Stimulated activated CD4-positive, alpha-beta T cell treated with anti-CD3 and anti-CD28 coated beads, Interleukin-12 subunit alpha, Interleukin-12 subunit beta, amount 100 ng/mL, for 24 hours (primary cell): ENCODE data around the gene SLC18A3.

Experiments used
- DNase-seq, 2 experiments: peaks; one replicate each; pipeline ENCODE4 v3.0.0-alpha.2; 2020; ENCODE audit warnings: low read depth in 2 of 2

SLC18A3 gene

GRCh38 chr10:49651039-49651835, 41.1 kb downstream of the SLC18A3 start:
- DNase-seq = no peak

- no peak for DNase-seq
Observed at GRCh38 chr10:49651917-49652316, 41.8 kb downstream of the SLC18A3 start.

DNA sequence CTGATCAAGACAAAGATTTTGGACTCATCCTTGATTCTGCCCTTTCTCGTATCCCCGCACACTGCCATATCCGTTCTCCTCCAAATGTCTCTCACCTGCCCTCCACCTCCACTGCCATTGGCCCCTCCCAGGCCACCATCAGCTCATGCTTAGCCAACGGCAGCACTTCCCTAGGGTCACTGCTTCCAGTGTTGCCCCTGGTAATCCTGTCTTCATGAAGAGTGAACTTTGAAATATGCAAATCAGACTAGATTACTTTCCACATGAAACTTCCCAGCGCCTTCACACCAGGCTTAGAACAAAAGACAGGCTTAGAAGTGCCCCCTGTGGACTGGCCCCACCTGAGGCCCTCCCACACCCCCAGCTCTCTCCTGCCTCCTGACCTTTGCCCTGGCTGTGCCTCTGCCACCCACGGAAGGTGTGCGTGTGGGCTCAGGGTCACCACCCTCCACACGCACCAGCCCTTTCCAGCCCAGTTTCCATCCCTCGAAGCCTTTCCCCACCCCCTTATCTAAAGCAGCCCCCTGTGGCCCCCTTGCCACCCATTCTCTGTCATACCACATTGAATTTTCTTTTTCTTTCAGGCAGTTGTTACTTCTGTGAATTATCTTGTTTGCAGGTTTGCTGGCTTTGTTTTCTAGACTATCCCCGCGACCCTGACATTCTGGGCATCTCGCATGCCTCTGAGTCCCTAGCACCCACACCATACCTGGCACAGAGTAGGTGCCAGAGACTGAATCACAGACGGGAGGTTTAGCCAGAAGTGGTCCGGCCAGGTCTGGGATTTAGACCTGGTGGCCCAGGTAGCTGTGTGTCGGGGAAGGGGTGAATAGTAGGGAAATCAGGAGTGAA, 42.5 kb downstream of the SLC18A3 start:
- DNase-seq = no peak

DNA sequence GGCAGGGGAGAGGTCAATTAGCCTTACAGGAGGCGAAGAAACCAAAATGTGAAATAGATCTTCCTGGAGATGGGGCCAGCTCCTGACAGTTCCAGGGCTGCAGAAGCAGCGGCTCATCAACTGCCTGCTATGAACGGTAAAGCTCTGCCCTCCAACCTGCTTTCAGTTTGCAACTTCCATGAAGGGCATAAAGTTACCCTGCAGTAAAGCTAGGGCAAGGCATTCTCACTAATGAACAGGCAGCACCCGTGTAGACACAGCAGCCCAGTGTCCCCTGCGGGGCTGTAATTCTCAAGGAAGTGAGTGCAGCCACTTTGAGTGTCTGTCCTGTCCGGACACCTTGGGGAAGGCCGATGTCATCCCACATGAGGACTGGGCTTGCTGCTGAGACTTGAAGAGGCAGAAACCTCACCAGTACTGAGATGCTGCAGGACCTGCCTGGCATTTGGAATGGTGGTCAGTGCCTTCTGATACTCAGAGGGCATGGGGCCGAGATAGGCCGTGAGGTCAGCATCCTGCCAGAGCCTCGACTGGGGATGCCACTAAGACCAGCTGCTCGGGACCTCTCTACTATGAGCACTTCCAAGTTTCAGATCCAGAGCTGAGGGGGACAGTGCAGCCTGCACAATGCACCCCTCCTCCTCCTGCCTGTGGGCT, 43.3 kb downstream of the SLC18A3 start:
- no peak for DNase-seq

- no peak for DNase-seq
Observed at GRCh38 chr10:49654036-49654693, 44.1 kb downstream of the SLC18A3 start.

DNA sequence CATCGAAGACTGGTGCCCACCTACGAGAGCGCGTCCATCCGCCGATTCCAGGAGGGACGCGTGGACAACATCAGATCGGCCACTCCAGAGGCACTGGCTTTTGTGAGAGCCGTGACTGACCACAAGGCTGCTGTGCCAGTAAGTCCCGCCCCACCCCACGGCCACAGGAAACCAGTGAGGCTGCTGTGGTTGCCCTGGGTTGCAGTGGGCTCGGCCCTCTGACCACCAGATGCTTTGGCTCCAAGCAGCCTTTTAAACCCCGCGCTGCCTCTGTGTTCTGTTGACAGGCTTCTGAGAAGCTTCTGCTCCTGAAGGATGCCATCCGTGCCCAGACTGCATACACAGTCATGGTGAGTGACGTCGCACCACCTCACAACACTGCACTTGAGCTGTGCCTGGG, 45.0 kb downstream of the SLC18A3 start:
- no peak for DNase-seq

GRCh38 chr10:49656845-49657493, 46.9 kb downstream of the SLC18A3 start:
- no peak for DNase-seq

GRCh38 chr10:49657606-49658005, 47.5 kb downstream of the SLC18A3 start:
- no peak for DNase-seq

DNA sequence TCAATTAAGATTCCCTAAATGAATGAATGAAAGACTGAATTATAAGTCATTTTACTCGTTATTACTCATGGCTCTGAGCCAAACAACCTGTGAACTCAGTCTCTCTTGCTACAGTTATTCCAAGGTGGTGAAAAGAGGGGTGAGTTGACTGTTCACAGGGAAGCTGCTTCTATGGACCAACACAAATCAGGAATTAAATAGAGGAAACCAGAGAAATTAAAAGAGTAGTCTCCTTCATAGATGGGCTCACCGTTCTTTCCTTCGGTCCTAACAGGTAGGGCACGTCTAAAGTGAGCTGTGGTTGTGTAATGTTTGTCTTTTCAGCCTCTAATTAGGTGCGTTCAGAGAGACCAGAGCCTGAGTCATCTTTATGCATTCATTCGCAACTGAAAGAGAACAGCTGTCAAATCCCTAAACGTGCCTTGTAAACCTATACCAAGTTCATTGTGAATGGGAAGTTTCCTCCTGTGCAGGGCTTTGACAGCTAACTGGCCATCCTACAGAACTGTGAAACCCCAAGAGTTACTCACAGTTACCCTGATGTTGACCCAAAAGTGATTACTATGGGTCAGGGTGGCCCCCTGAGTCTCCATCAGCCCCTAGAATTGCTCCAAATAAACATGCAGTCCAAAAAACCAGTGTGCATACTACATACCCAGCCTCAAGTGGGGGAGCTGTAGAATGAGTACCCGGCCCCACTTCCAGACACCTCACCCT, 51.2 kb downstream of the SLC18A3 start:
- no peak for DNase-seq
